H1 (cell line): ENCODE results near the gene DNM2. TPM values are rescaled to one million over a fixed set of nuclear protein-coding genes. Genes with fewer than 3 reads are reported as not detected.

Source experiments
- CTCF ChIA-PET: fragments of 300-600 bp; sonication (Branson Sonifier 250); formaldehyde crosslinking; loops from one replicate; lab custom pipeline; 2021; ENCODE audit not compliant: partially characterized antibody; lab: Charles Lee
- POLR2A ChIA-PET: fragments of 300-600 bp; sonication (Branson Sonifier 250); formaldehyde crosslinking; loops from one replicate; lab custom pipeline; 2021; ENCODE audit warnings: inconsistent platforms; ENCODE audit not compliant: partially characterized antibody; lab: Charles Lee
- DNase-seq, 2 experiments: peaks; one replicate each; pipeline versions ENCODE4 v3.0.0 to v3.0.0-alpha.2; 2010 to 2022; ENCODE audit warnings: low spot score in 2 of 2, low read depth in 1 of 2, mixed read lengths in 1 of 2
- FAIRE-seq: peaks from 2 replicates; lab custom pipeline; 2011; peaks lifted over from hg19 to GRCh38; lab: Jason Lieb, UNC
- H2AFZ ChIP-seq: 2 replicates; pipeline ENCODE4 v1.8.1; 2012; ENCODE audit warnings: low read length, inconsistent platforms
- H2AK5ac ChIP-seq: 2 replicates; pipeline ENCODE4 v1.6.1; 2013; ENCODE audit warnings: low read depth, low read length
- H2BK120ac ChIP-seq: replicated peaks from 2 replicates; pipeline ENCODE3; 2013; ENCODE audit warnings: low read depth, low read length, inconsistent platforms
- H2BK12ac ChIP-seq: 2 replicates; pipeline ENCODE4 v1.6.1; 2013; ENCODE audit warnings: low read depth, low read length
- H2BK15ac ChIP-seq: 2 replicates; pipeline ENCODE4 v1.6.1; 2013; ENCODE audit warnings: low read length
- H2BK20ac ChIP-seq: 2 replicates; pipeline ENCODE4 v1.6.1; 2013; ENCODE audit warnings: low read length
- H2BK5ac ChIP-seq: 2 replicates; pipeline ENCODE4 v1.6.1; 2013; ENCODE audit warnings: low read depth, low read length
- H3K14ac ChIP-seq: 2 replicates; pipeline ENCODE4 v1.6.1; 2013; ENCODE audit warnings: inconsistent platforms; ENCODE audit not compliant: insufficient read length
- H3K18ac ChIP-seq: 2 replicates; pipeline ENCODE4 v1.6.1; 2013; ENCODE audit warnings: low read length; ENCODE audit errors: extremely low read depth
- H3K23ac ChIP-seq: 2 replicates; pipeline ENCODE4 v1.6.1; 2013; ENCODE audit warnings: inconsistent platforms; ENCODE audit not compliant: insufficient read length
- H3K23me2 ChIP-seq: 2 replicates; pipeline ENCODE4 v1.6.1; 2013; ENCODE audit warnings: low read depth, low read length
- H3K27ac ChIP-seq: 2 replicates; pipeline ENCODE4 v1.6.1; 2011; ENCODE audit warnings: low read depth, low read length, inconsistent platforms
- H3K27me3 ChIP-seq, 4 experiments: replicated peaks in 1 of 4; 1 replicate in 1 of 4; 2 replicates in 3 of 4; pipeline versions ENCODE4 v1.6.1 to v1.8.1; 2011 to 2013; ENCODE audit warnings: low read length in 3 of 4, mild to moderate bottlenecking in 3 of 4, inconsistent platforms in 2 of 4, mixed read lengths in 2 of 4, moderate library complexity in 1 of 4; ENCODE audit not compliant: control insufficient read depth in 3 of 4, insufficient read depth in 3 of 4; ENCODE audit errors: extremely low read depth in 1 of 4
- H3K36me3 ChIP-seq, 4 experiments: 2 replicates each; pipeline versions ENCODE4 v1.6.1 to v1.8.1; 2011 to 2013; ENCODE audit warnings: mild to moderate bottlenecking in 4 of 4, low read length in 3 of 4, moderate library complexity in 2 of 4, control low read depth in 1 of 4, inconsistent platforms in 1 of 4; ENCODE audit not compliant: insufficient read depth in 4 of 4, control insufficient read depth in 2 of 4
- H3K4ac ChIP-seq: replicated peaks from 2 replicates; pipeline ENCODE3; 2013; ENCODE audit warnings: low read length, low read depth, mixed read lengths, inconsistent platforms; ENCODE audit not compliant: insufficient read length
- H3K4me1 ChIP-seq, 4 experiments: replicated peaks in 1 of 4; 1 replicate in 1 of 4; 2 replicates in 3 of 4; pipeline versions ENCODE4 v1.6.1 to v1.8.1; 2011 to 2013; ENCODE audit warnings: low read length in 3 of 4, inconsistent platforms in 2 of 4, mixed read lengths in 1 of 4; ENCODE audit not compliant: insufficient read depth in 4 of 4, control insufficient read depth in 3 of 4
- H3K4me2 ChIP-seq, 2 experiments: 2 replicates each; pipeline versions ENCODE4 v1.6.1 to v1.8.1; 2011 to 2013; ENCODE audit warnings: low read depth in 2 of 2, low read length in 2 of 2, control low read depth in 1 of 2, inconsistent platforms in 1 of 2, mild to moderate bottlenecking in 1 of 2; ENCODE audit not compliant: insufficient read depth in 1 of 2
- H3K4me3 ChIP-seq, 4 experiments: fragments of 200-600, 300-600 bp in 1 of 4; sonication (generic), shearing (Covaris generic), sonication (Bioruptor Twin) in 1 of 4; 2 replicates each; pipeline versions ENCODE4 v1.5.1 to v1.8.1; 2011 to 2016; ENCODE audit warnings: low read length in 4 of 4, low read depth in 3 of 4, control low read depth in 2 of 4, inconsistent platforms in 2 of 4, mild to moderate bottlenecking in 2 of 4, mixed read lengths in 1 of 4, moderate library complexity in 1 of 4; ENCODE audit not compliant: insufficient read depth in 2 of 4; ENCODE audit errors: extremely low read depth in 1 of 4
- H3K56ac ChIP-seq: replicated peaks from 2 replicates; pipeline ENCODE3; 2013; ENCODE audit warnings: low read depth, mild to moderate bottlenecking, mixed read lengths, low read length, inconsistent platforms; ENCODE audit not compliant: insufficient read length
- H3K79me1 ChIP-seq: 2 replicates; pipeline ENCODE4 v1.6.1; 2013; ENCODE audit warnings: low read depth, low read length, control low read depth
- H3K79me2 ChIP-seq, 2 experiments: 2 replicates each; pipeline versions ENCODE4 v1.6.1 to v1.8.1; 2012 to 2013; ENCODE audit warnings: low read length in 2 of 2, mild to moderate bottlenecking in 2 of 2, inconsistent platforms in 1 of 2; ENCODE audit not compliant: insufficient read depth in 2 of 2, control insufficient read depth in 1 of 2
- H3K9ac ChIP-seq, 4 experiments: replicated peaks in 1 of 4; 1 replicate in 1 of 4; 2 replicates in 3 of 4; pipeline versions ENCODE4 v1.6.1 to v1.8.1; 2011 to 2013; ENCODE audit warnings: low read depth in 3 of 4, low read length in 3 of 4, control low read depth in 2 of 4, mild to moderate bottlenecking in 2 of 4, moderate library complexity in 2 of 4, inconsistent platforms in 1 of 4; ENCODE audit errors: extremely low read depth in 1 of 4
- H3K9me3 ChIP-seq, 2 experiments: 2 replicates each; pipeline versions ENCODE4 v1.6.1 to v1.8.1; 2012 to 2013; ENCODE audit warnings: mild to moderate bottlenecking in 2 of 2, moderate library complexity in 2 of 2, control low read depth in 1 of 2, inconsistent platforms in 1 of 2, low read depth in 1 of 2, low read length in 1 of 2, mixed read lengths in 1 of 2; ENCODE audit not compliant: insufficient read depth in 2 of 2
- H4K20me1 ChIP-seq, 2 experiments: replicated peaks in 1 of 2; 2 replicates each; pipeline versions ENCODE3 to v1.8.1; 2011 to 2013; ENCODE audit warnings: inconsistent platforms in 2 of 2, low read length in 2 of 2, mild to moderate bottlenecking in 1 of 2; ENCODE audit not compliant: insufficient read depth in 2 of 2, control insufficient read depth in 1 of 2
- H4K5ac ChIP-seq: 2 replicates; pipeline ENCODE4 v1.6.1; 2013; ENCODE audit warnings: low read length, low read depth, mixed read lengths, inconsistent platforms; ENCODE audit not compliant: insufficient read length
- H4K8ac ChIP-seq: 2 replicates; pipeline ENCODE4 v1.8.0; 2013; ENCODE audit warnings: mild to moderate bottlenecking, moderate library complexity, low read length, inconsistent platforms; ENCODE audit not compliant: insufficient read depth; ENCODE audit errors: extremely low read depth
- H4K91ac ChIP-seq: replicated peaks from 2 replicates; pipeline ENCODE3; 2013; ENCODE audit warnings: low read length, mixed read lengths, inconsistent platforms; ENCODE audit not compliant: insufficient read length
- BACH1 ChIP-seq: IDR thresholded peaks from 2 replicates; pipeline ENCODE4 v1.6.1; 2012; ENCODE audit warnings: low read length, improper control_type of control experiment
- CREB1 ChIP-seq: IDR thresholded peaks from 2 replicates; pipeline ENCODE4 v1.6.1; 2012; ENCODE audit warnings: inconsistent platforms
- EP300 ChIP-seq, 2 experiments: IDR thresholded peaks; 1 replicate in 1 of 2; 2 replicates in 1 of 2; pipeline ENCODE4 v1.6.1; 2011 to 2012; ENCODE audit warnings: low read depth in 2 of 2, low read length in 2 of 2, mild to moderate bottlenecking in 2 of 2, borderline replicate concordance in 1 of 2, inconsistent platforms in 1 of 2, moderate library complexity in 1 of 2
- EZH2 ChIP-seq: fragments of 200-600 bp; sonication (generic); IDR thresholded peaks from 2 replicates; pipeline ENCODE4 v1.7.1; 2012; ENCODE audit warnings: low read depth, mild to moderate bottlenecking, moderate library complexity, low read length, inconsistent platforms; ENCODE audit not compliant: severe bottlenecking
- HDAC6 ChIP-seq: IDR thresholded peaks from one replicate; pipeline ENCODE4 v1.7.1; 2012; ENCODE audit warnings: low read depth, mild to moderate bottlenecking, inconsistent platforms, low read length, moderate library complexity
- RAD21 ChIP-seq, 2 experiments: IDR thresholded peaks in 1 of 2; conservative IDR thresholded peaks in 1 of 2; 2 replicates each; pipeline ENCODE4 v1.6.1; 2011; ENCODE audit warnings: low read depth in 2 of 2, low read length in 2 of 2, improper control_type of control experiment in 1 of 2, inconsistent platforms in 1 of 2, mild to moderate bottlenecking in 1 of 2, moderate library complexity in 1 of 2
- RBBP5 ChIP-seq: IDR thresholded peaks from 2 replicates; pipeline ENCODE4 v1.7.1; 2012; ENCODE audit warnings: low read depth, mild to moderate bottlenecking, inconsistent platforms, low read length, moderate library complexity, borderline replicate concordance
- TCF12 ChIP-seq: IDR thresholded peaks from 2 replicates; pipeline ENCODE4 v1.6.1; 2011; ENCODE audit warnings: low read depth, mild to moderate bottlenecking, low read length
- TEAD4 ChIP-seq: IDR thresholded peaks from 2 replicates; pipeline ENCODE4 v1.6.1; 2012; ENCODE audit warnings: low read depth, low read length, inconsistent platforms, mixed read lengths
- YY1 ChIP-seq: IDR thresholded peaks from 2 replicates; pipeline ENCODE4 v1.6.1; 2011; ENCODE audit warnings: low read depth, mild to moderate bottlenecking, low read length
- WGBS, 2 experiments: shearing (Covaris generic) in 1 of 2; methylation state at CpG; one replicate each; pipeline versions ENCODE4 v1.1.6 to v1.1.7; 2013 to 2015; ENCODE audit warnings: low lambda C conversion rate in 2 of 2, mixed read lengths in 2 of 2, inconsistent platforms in 1 of 2, low coverage in 1 of 2, missing lambda C conversion rate in 1 of 2; ENCODE audit not compliant: insufficient replicate concordance in 2 of 2, insufficient coverage in 1 of 2, insufficient read length in 1 of 2; ENCODE audit errors: extremely low coverage in 1 of 2, missing lambda C conversion rate in 1 of 2; 5-methylcytosine and 5-hydroxymethylcytosine counted together
- polyA plus RNA-seq, 7 experiments: library from polyadenylated mRNA; depleted of rRNA in 3 of 7; stranded (reverse) in 5 of 7; unstranded in 2 of 7; fragments of >200 nt in 5 of 7; fragments of 200-250 nt in 2 of 7; gene quantifications; 1 replicate in 5 of 7; 2 replicates in 1 of 7; 4 replicates in 1 of 7; pipeline versions ENCODE4 v1.2.1 to v1.2.3, GENCODE V29; 2011 to 2013; ENCODE audit warnings: missing spikeins in 2 of 7, mixed read lengths in 2 of 7
- total RNA-seq: library from RNA; stranded (reverse); fragmentation: NEBNext Ultra II Directional; extraction: Animal tissue kit (Norgen Biotek cat#: 25700); gene quantifications from 2 replicates; pipeline ENCODE4 v1.2.1, GENCODE V29; 2021

The DNM2 gene
- total and polyA plus RNA-seq, 2 of the 8 experiments (the other 6 are each of a cell fraction or from before 2014, with no cell fraction given), result 61.9 to 120 TPM

- Histone ChIP-seq H3K27me3 (no peaks in the 10 kb centered on the region), H2BK15ac (no peak overlapping the region), H2BK120ac (no peak overlapping the region), H4K8ac (no peak overlapping the region), H3K4me1 (no peaks in the 10 kb centered on the region), H2AFZ (no peak overlapping the region), H3K14ac (no peak overlapping the region), H3K23ac (no peak overlapping the region), H2BK12ac (no peak overlapping the region), H3K79me1 (no peaks in the 10 kb centered on the region), H3K9ac (no peak overlapping the region), H3K4ac (no peak overlapping the region), H4K5ac (no peak overlapping the region), H3K4me3 (no peak overlapping the region), H3K23me2 (no peaks in the 10 kb centered on the region), H4K20me1 (peaks cover 0 to 2% of the 10 kb centered on the region in 2 experiments), H3K18ac (no peak overlapping the region), H4K91ac (no peak overlapping the region), H3K9me3 (no peaks in the 10 kb centered on the region), H3K4me2 (no peak overlapping the region), H3K79me2 (no peaks in the 10 kb centered on the region), H2BK5ac (no peak overlapping the region), H3K56ac (no peak overlapping the region), H2BK20ac (no peak overlapping the region), H3K27ac (no peak overlapping the region), H3K36me3 (peaks cover 0 to 15% (median 4%) of the 10 kb centered on the region in 4 experiments; a peak in 4 of 8 replicates), H2AK5ac (no peak overlapping the region)
- CTCF ChIA-PET, result interaction anchor here (0.9 to 1.7 kb wide), 3 partner anchors 9 to 236 kb away, joined by 4 to 7 read pairs (median 5); partner anchors contain the start of gene DNM2
- WGBS, 2 experiments, result 84% methylated on average over 7 of the region's 7 CpGs; no CpG with 5 or more reads in 1 of the 2 experiments
- no peak for FAIRE-seq
- DNase-seq, result no peak
- POLR2A ChIA-PET, result interaction anchor here (0.6 to 55.9 kb wide), 3 partner anchors 9 to 164 kb away, joined by 3 to 1874 read pairs (median 3); partner anchors contain the start of genes DNM2 and ILF3
- TF ChIP-seq YY1 (no peak), CREB1 (no peak), TEAD4 (no peak), TCF12 (no peak), BACH1 (no peak), EP300 (IDR thresholded peaks at IDR 0.05; ENCODE audit: borderline replicate concordance in 1 of 2, low read depth in 2 of 2, low read length in 2 of 2) (no peak), RBBP5 (no peak), HDAC6 (no peak), RAD21 (IDR thresholded peaks at IDR 0.05 in 1 of 2, conservative IDR thresholded peaks at IDR 0.05 in 1 of 2; ENCODE audit: low read depth in 2 of 2, low read length in 2 of 2) (no peak), EZH2 (no peak)
Measured at GRCh38 chr19:10708291-10708690, 9.6 kb upstream of the DNM2 start.
